Naive B cell (primary cell): Measurements from ENCODE around the gene CD46. TPM values are rescaled to one million over a fixed set of nuclear protein-coding genes. Genes with fewer than 3 reads are reported as not detected.
"Not testable (repeated sequence)": the region's sequence is repeated elsewhere in the genome, so short reads cannot be mapped to it uniquely, and the experiment has no call there.

Experiments
- ATAC-seq, 2 donors: fragments of 150-1000 bp; cut with Tn5 transposase; 2 replicates each; pipeline ENCODE4 v1.10.0; 2021; ENCODE audit warnings: low read depth in 2 of 2, mild to moderate bottlenecking in 2 of 2, moderate library complexity in 2 of 2
- DNase-seq: peaks from one replicate; pipeline ENCODE4 v3.0.0; 2022
- H3K27ac Mint-ChIP-seq, 6 donors: one replicate each; pipeline ENCODE4 v1.8.0; 2020 to 2022; ENCODE audit warnings: mild to moderate bottlenecking in 6 of 6, mixed read lengths in 6 of 6, moderate library complexity in 5 of 6, inconsistent platforms in 2 of 6
- H3K27me3 Mint-ChIP-seq, 3 donors: one replicate each; pipeline ENCODE4 v1.8.0; 2021 to 2022; ENCODE audit warnings: mixed read lengths in 3 of 3, mild to moderate bottlenecking in 1 of 3
- H3K36me3 Mint-ChIP-seq, 2 donors: one replicate each; pipeline ENCODE4 v1.8.0; 2020 to 2022; ENCODE audit warnings: mixed read lengths in 2 of 2, inconsistent platforms in 1 of 2, mild to moderate bottlenecking in 1 of 2
- H3K4me1 Mint-ChIP-seq, 3 donors: one replicate each; pipeline ENCODE4 v1.8.0; 2020 to 2022; ENCODE audit warnings: mixed read lengths in 3 of 3, inconsistent platforms in 1 of 3, mild to moderate bottlenecking in 1 of 3, moderate library complexity in 1 of 3
- H3K4me3 Mint-ChIP-seq, 8 donors: one replicate each; pipeline ENCODE4 v1.8.0; 2020 to 2022; ENCODE audit warnings: mild to moderate bottlenecking in 8 of 8, mixed read lengths in 8 of 8, moderate library complexity in 8 of 8, inconsistent platforms in 2 of 8
- H3K9me3 Mint-ChIP-seq, 7 donors: one replicate each; pipeline ENCODE4 v1.8.0; 2020 to 2022; ENCODE audit warnings: mixed read lengths in 7 of 7, mild to moderate bottlenecking in 5 of 7, inconsistent platforms in 2 of 7, moderate library complexity in 1 of 7
- polyA plus RNA-seq, 6 donors: library from polyadenylated mRNA; unstranded; fragments of 300-500 nt; fragmentation: Illumina TruSeq; gene quantifications; one replicate each; pipeline ENCODE4 v1.2.3, GENCODE V29; 2021; ENCODE audit warnings: low read depth in 6 of 6

Gene CD46
- 100 to 1,000 TPM in 3 of 6 donors, 10 to 100 TPM in 3; 75.9 to 140 (median 98.2) TPM for polyA plus RNA-seq

DNA sequence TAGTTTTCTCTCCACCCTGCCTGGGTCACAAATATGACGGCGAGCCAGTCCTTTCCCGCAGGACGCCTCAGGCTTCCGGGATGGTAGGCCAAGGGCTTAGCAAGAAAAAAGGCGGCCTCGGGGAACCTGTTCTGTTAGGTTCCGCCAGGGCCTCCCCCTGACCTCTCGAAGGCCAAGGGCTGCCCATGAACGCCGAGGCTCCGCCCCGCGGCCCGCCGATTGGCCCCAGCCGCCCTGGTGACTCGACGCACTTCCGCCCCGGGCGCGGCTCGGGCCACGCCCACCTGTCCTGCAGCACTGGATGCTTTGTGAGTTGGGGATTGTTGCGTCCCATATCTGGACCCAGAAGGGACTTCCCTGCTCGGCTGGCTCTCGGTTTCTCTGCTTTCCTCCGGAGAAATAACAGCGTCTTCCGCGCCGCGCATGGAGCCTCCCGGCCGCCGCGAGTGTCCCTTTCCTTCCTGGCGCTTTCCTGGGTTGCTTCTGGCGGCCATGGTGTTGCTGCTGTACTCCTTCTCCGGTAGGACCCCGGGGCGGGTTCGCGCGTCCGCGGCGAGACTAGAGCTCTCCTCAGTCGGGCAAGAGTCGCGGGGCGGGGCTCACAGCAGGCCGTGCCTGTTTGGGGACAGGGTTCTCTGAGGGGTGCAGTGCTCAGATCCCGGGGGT lies at the start of gene CD46:
TSS of gene CD46 (plus strand) at position 265 of the 666 bp plus-strand sequence. CDS start at position 424, 159 bp downstream.
- Mint-ChIP-seq H3K4me1 (peaks cover 42 to 52% (median 50%) of the 10 kb centered on the region in 3 donors), H3K36me3 (peaks cover 0 to 6% of the 10 kb centered on the region in 2 donors)
- ATAC-seq = peak; percentile 97 to 98

DNA sequence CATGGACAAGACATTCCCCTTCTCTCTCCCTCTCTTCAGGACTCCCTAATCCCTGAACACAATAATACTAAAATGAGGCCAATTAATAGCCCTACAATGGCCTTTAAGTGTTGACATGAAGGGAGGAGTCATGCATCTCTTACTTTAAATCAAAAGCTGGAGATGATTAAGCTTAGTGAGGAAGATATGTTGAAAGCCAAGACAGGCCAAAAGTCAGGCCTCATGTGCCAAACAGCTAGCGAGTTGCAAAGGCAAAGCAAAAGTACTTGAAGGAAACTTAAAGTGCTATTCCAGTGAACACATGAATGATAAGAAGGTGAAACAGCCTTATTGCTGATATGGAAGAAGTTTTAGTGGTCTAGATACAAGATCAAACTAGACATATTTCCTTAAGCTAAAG lies 49.5 kb upstream of the CD46 start:
- Mint-ChIP-seq H3K4me3 (no peak overlapping the region), H3K36me3 (no peaks in the 10 kb centered on the region), H3K9me3 (no peaks in the 10 kb centered on the region), H3K4me1 (no peaks in the 10 kb centered on the region), H3K27ac (no peak overlapping the region), H3K27me3 (peaks cover 0 to 17% (median 3%) of the 10 kb centered on the region in 3 donors)
- no peak for DNase-seq
- ATAC-seq = no peak

More for the DNA sequence above, at the start of gene CD46:
- Mint-ChIP-seq H3K9me3 (no peaks in the 10 kb centered on the region), H3K27me3 (no peaks in the 10 kb centered on the region), H3K4me3 (peak within 1 kb of the TSS; percentile 98 to 100 (median 99)), H3K27ac (peak within 1 kb of the TSS; percentile 93 to 99 (median 98))
- DNase-seq = peak; percentile 91

DNA sequence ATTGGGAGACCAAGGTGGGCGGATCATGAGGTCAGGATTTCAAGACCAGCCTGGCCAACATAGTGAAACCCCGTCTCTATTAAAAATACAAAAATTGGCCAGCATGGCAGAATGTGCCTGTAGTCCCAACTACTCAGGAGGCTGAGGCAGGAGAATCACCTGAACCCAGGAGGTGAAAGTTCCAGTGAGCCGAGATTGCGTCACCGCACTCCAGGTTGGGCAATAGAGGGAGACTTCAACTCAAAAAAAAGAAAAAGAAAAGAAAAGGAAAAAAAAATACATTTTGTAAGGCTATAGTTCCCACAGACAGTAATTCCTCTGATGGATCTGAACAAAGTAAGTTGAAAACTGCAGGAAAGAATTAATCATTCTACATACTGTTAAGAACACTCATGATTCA lies 48.1 kb upstream of the CD46 start:
- Mint-ChIP-seq H3K4me1 (no peaks in the 10 kb centered on the region), H3K27ac (no peak overlapping the region), H3K36me3 (no peaks in the 10 kb centered on the region), H3K27me3 (peaks cover 0 to 13% (median 6%) of the 10 kb centered on the region in 3 donors), H3K9me3 (no peaks in the 10 kb centered on the region), H3K4me3 (no peak overlapping the region)
- DNase-seq = no peak
- ATAC-seq = no peak

DNA sequence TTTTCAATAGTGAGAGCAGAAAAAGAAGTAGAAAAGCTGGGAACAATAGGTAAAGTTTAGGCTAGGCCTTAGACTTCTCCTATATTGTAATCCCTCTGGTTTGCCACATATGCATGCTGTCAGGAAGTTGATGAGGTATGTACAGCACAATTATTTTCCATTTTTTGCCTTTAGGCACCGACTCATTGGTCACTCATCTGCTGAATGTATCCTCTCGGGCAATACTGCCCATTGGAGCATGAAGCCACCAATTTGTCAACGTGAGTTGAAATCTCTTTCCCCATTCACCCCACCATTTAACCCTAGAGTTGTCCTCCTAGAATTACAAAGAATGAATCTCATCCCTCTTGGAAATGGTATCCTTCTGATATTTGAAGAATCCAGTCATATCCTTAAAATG lies 43.9 kb upstream of the CD46 start:
- H3K9me3 Mint-ChIP-seq, H3K4me3 Mint-ChIP-seq, H3K27ac Mint-ChIP-seq, ATAC-seq, DNase-seq, H3K36me3 Mint-ChIP-seq, H3K4me1 Mint-ChIP-seq: not testable (repeated sequence)
- H3K27me3 Mint-ChIP-seq = peaks cover 0 to 13% (median 6%) of the 10 kb centered on the region in 3 donors

DNA sequence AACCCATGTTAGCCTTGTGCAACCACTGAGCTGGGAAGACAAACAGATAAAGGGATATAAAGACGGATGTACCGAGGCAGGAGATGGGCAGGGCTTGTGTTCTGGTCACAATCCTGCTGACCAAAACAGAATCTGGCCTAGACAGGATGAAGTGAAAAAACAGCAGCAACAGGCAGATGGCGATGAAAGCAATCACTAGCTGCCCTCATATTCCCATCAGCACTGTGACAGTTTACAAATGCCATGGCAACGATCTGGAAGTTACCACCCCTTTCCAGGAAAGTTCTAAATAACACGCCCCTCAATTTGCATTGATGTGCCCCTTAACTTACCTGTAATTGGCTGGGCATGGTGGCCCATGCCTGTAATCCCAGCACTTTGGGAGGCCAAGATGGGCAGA lies 40.6 kb upstream of the CD46 start:
- H3K36me3 Mint-ChIP-seq = no peaks in the 10 kb centered on the region
- peak overlapping the region in 1 of 8 donors; percentile 4 for H3K4me3 Mint-ChIP-seq
- H3K4me1 Mint-ChIP-seq = no peaks in the 10 kb centered on the region
- no peak overlapping the region for H3K27ac Mint-ChIP-seq
- ATAC-seq = no peak
- H3K9me3 Mint-ChIP-seq = no peaks in the 10 kb centered on the region
- no peak for DNase-seq
- H3K27me3 Mint-ChIP-seq = peaks cover 0 to 6% (median 4%) of the 10 kb centered on the region in 3 donors

DNA sequence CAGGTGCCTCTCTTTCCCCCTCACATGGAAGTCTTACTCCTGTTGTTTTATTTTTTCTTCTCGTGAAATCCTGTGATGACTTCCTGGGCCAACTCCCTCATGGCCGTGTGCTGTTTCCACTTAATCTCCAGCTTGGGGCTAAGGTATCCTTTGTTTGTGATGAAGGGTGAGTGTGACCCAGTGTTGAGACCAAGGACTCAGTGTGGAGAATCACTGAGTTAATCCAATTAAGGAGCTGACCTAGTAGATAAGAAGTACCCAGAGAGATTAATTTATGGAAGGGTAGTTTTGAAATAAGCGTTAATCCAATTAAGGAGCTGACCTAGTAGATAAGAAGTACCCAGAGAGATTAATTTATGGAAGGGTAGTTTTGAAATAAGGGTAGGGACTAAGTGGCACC lies 39.2 kb upstream of the CD46 start:
- not testable (repeated sequence) for ATAC-seq, H3K4me3 Mint-ChIP-seq, DNase-seq, H3K27me3 Mint-ChIP-seq, H3K4me1 Mint-ChIP-seq, H3K27ac Mint-ChIP-seq, H3K36me3 Mint-ChIP-seq, H3K9me3 Mint-ChIP-seq

DNA sequence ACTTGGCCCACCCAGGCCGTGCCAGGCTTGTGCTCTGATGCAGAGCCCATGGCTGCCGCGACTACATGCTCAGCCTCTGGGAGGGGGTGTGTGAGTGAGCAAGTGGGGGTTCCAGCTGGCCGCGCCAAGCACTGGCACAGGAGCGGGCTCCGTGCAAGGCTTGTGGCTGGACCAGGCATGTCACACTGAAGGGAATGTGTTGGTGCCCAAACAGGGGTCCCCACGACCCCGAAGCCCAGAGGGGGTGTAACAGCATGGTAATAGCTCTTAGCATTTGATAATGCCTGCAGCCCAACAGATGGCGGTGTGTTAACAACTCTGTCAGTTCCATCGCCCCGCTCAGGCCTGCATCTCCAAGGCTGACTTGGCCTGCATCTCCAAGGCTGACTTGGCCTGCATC lies 38.3 kb upstream of the CD46 start:
- H3K9me3 Mint-ChIP-seq = no peaks in the 10 kb centered on the region
- H3K27ac Mint-ChIP-seq = peak overlapping the region in 1 of 6 donors; percentile 70
- H3K36me3 Mint-ChIP-seq = no peaks in the 10 kb centered on the region
- no peaks in the 10 kb centered on the region for H3K4me1 Mint-ChIP-seq
- ATAC-seq (no peak), DNase-seq (no peak)
- H3K27me3 Mint-ChIP-seq = peaks cover 0 to 4% (median 0%) of the 10 kb centered on the region in 3 donors
- H3K4me3 Mint-ChIP-seq = peak overlapping the region in 1 of 8 donors; percentile 32

DNA sequence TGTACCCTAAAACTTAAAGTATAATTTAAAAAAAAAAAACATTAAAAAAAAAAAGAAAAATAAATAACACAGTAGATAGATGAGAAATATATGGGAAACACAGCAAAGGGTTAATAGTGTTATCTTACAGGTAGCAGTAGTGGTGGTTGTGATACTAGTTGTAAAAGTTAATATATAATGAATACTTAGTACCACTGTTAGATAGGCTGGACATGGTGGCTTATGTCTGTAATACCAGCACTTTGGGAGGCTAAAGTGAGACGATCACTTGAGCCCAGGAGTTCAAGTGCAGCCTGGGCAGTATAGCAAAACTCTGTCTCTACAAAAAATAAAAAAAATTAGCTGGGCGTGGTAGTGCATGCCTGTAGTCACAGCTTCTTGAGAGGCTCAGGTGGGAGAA lies 32.6 kb upstream of the CD46 start:
- no peaks in the 10 kb centered on the region for H3K36me3 Mint-ChIP-seq
- H3K27ac Mint-ChIP-seq = no peak overlapping the region
- no peaks in the 10 kb centered on the region for H3K4me1 Mint-ChIP-seq
- H3K9me3 Mint-ChIP-seq = peaks cover 0 to 4% (median 0%) of the 10 kb centered on the region in 7 donors
- peaks cover 0 to 9% (median 0%) of the 10 kb centered on the region in 3 donors for H3K27me3 Mint-ChIP-seq
- no peak for DNase-seq
- no peak overlapping the region for H3K4me3 Mint-ChIP-seq
- ATAC-seq = no peak

DNA sequence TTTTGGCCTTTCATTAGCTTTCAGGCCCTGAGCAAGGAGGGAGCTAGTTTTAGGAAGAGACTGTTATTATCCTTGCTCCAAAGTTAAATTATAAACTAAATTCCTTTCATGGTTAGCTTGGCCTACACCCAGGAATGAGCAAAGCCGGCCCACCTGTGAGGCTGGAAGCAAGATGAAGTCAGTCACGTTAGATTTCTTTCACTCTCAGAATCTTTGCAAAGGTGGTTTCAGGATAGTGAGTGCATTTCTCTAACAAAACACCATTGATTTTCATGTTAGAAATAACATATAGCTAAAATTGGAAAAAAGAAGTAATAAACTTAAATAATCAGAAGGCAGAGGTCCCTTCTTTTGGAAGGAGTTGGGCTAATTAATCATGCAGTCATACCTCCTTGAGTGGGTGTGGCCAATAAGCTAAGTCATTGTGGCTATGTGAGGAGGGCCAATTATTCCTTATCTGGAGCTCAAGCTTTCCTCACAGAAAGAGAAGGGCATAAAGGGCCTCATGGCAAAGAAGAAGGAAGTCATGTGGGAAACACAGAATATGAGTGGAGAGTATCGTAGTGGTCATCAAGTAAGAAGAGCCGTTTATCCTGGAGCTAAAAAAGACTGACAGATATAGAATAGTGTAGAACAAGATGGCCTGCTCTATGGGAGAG lies 23.5 kb upstream of the CD46 start:
- H3K27ac Mint-ChIP-seq = not testable (repeated sequence)

DNA sequence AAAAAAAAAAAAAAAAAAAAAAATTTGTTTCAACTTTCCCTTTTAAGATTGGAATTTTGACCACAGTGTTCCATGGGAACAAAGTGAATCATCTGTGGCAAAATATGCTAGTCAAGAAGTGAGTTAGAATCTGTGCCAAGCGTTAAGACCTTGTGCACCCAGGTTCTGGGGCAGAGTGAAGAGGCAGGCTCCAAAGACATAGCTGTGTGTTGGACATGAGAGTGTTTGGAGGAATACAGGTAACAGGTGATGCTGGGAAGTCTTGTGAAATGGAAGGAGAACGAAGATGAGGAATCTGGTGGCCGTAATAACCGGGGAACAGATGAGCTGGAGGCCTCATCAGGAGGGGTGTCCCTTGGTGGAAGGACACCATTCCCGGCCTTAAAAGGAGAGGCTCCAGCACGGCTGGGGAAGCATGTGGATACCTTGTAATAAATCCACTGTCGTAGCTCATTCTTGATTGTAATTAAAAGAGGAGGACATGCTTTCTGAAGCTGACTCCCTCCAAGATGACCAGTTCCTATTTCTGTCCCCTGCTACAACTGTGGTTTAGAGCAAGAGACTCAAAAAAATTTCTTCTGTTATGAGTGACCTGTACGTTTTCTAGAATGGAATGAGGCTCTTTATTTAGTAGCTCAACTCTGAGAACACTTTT lies 14.2 kb upstream of the CD46 start:
- H3K36me3 Mint-ChIP-seq, H3K27me3 Mint-ChIP-seq, H3K4me1 Mint-ChIP-seq, DNase-seq, ATAC-seq, H3K4me3 Mint-ChIP-seq, H3K27ac Mint-ChIP-seq, H3K9me3 Mint-ChIP-seq: not testable (repeated sequence)

More for the DNA sequence above, 23.5 kb upstream of the CD46 start:
- DNase-seq, H3K4me1 Mint-ChIP-seq, H3K4me3 Mint-ChIP-seq, H3K36me3 Mint-ChIP-seq, ATAC-seq: not testable (repeated sequence)
- peaks cover 0 to 12% (median 9%) of the 10 kb centered on the region in 7 donors for H3K9me3 Mint-ChIP-seq
- peaks cover 4 to 12% (median 6%) of the 10 kb centered on the region in 3 donors for H3K27me3 Mint-ChIP-seq

DNA sequence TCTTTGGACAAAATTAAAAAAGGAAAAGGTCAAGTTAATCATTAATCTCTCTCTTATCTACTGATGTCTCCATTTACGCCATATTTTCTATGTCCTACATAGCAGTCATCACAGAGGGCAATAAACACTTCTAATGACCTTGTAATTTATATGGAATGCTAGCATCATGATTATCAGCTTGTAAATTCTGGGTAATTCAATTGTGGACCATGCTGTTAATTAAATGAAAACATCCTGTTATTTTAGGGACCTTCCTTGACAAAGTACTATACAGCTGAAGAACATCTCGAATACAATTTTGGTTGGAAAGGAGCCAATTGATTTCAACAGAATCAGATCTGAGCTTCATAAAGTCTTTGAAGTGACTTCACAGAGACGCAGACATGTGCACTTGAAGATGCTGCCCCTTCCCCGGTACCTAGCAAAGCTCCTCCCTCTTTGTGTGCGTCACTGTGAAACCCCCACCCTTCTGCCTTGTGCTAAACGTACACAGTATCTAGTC lies 13.6 kb upstream of the CD46 start:
- not testable (repeated sequence) for ATAC-seq, DNase-seq, H3K27ac Mint-ChIP-seq, H3K4me1 Mint-ChIP-seq, H3K36me3 Mint-ChIP-seq, H3K9me3 Mint-ChIP-seq, H3K27me3 Mint-ChIP-seq, H3K4me3 Mint-ChIP-seq

DNA sequence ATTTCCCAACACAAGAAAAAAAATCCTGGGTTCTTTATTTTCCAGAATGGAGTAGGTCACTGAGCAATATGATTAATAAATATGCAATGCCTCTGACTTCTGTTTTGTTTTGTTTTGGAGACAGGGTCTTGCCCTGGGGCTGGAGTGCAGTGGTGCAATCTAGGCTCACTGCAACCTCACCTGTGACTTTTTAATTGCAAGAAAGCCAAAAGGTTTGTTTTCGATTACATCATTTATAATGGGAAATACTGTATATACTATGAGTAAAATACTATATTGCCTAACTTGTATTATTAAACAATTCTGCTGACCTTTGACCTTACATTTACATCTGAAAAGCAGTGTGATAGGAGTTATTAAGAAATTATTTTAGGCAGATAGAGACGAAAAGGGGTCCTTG lies 11.6 kb upstream of the CD46 start:
- H3K27me3 Mint-ChIP-seq = peaks cover 0 to 7% (median 0%) of the 10 kb centered on the region in 3 donors
- no peaks in the 10 kb centered on the region for H3K4me1 Mint-ChIP-seq
- no peak overlapping the region for H3K27ac Mint-ChIP-seq
- no peak for DNase-seq
- H3K4me3 Mint-ChIP-seq = no peak overlapping the region
- peaks cover 0 to 1% (median 0%) of the 10 kb centered on the region in 7 donors for H3K9me3 Mint-ChIP-seq
- H3K36me3 Mint-ChIP-seq = no peaks in the 10 kb centered on the region
- no peak for ATAC-seq

DNA sequence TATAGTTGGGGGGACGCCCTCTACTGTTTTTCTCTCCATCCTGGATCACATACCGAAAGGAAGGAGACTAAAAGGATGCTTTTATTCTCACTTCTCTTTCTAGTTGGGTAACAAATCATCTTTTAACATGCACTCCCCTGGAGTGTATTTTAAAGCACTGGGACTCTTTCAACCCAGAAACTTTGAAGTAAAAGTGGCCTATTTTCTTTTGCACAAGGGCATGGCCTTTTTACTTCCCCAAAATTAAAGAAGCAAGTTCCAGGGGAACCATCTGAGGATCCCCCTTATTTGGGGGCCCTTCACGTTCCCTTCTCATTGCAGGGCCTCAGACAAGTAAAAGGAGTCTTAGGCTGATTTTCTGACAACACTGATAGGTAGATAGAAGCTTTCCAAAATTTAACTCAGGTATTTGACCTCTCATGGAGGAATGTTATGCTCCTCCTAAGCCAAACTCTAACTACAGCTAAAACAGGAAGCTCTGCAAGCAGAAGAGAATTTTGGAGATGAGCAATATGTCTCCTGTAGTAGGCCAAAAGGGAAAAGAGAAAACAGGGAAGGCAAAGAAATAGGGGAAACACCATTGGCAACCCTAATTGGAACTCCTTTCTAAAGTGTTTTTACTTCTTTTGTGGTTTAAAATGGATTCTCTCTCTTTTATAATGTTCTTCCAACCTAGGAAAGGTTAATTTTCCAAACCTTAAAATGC lies 8.9 kb upstream of the CD46 start:
- H3K4me1 Mint-ChIP-seq = no peaks in the 10 kb centered on the region

More for the DNA sequence above, 8.9 kb upstream of the CD46 start:
- no peak overlapping the region for H3K27ac Mint-ChIP-seq
- no peaks in the 10 kb centered on the region for H3K9me3 Mint-ChIP-seq
- H3K36me3 Mint-ChIP-seq = no peaks in the 10 kb centered on the region
- ATAC-seq = no peak
- no peak overlapping the region for H3K4me3 Mint-ChIP-seq
- DNase-seq = no peak
- H3K27me3 Mint-ChIP-seq = no peaks in the 10 kb centered on the region
